ENCODE measurements around the gene DPH1.

- TF ChIP-seq CTCF (conservative IDR thresholded peaks at IDR 0.05 in 1 of 2, IDR thresholded peaks at IDR 0.05 in 1 of 2; ENCODE audit: low read depth in 1 of 2, low read length in 2 of 2) (no peak), EZH2 (IDR thresholded peaks at IDR 0.05; ENCODE audit: low read length, missing control alignments) (no peak)
Measured at GRCh38 chr17:2070241-2071023, 40.5 kb downstream of the DPH1 start.

Data from fibroblast of lung (primary cell).